HPDE6-E6E7 (cell line): ENCODE results near the gene NCOA3.
"Not testable (repeated sequence)": the region's sequence is repeated elsewhere in the genome, so short reads cannot be mapped to it uniquely, and the experiment has no call there.

Experiments
- DNase-seq: peaks from one replicate; pipeline ENCODE4 v3.0.0; 2011; ENCODE audit warnings: missing footprints; ENCODE audit errors: extremely low spot score

The NCOA3 gene

DNA sequence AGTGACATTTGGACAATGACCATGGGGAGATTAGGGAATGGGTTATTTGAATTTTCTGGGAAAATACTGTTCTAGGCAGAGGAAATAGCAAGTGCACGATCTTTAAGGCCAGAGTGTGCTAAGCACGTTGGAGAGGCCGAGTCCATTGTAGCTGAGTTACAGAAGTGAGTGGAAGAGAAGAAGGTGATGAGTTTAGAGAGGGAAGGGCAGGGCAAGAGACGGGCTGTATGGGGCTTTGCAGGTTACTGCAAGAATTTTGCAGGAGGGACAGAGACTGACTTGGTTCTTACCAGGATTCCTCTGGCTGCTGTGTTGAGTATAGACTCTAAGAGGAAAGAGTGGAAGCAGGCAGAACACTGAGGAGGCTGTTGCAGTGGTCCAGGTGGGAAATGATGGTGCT lies 1.1 kb upstream of the NCOA3 start:
- DNase-seq = no peak

DNA sequence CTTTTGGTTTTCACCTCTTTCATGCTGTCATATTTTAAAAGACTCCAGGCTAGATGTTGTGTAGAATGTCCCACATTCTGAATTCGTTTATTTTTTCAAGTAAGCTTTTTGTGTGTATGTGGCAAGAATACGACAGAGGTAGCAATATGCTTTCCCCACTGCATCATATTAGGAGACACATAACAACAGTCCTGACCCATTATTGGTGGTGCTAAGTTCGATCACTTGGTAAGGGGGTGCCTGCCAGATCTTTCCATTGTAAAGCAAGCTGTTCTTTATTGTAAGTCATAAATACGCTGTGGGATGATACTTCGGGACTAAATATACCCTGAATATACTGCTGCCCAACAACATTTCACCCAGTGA lies 588 bp upstream of the NCOA3 start:
- DNase-seq = no peak

DNA sequence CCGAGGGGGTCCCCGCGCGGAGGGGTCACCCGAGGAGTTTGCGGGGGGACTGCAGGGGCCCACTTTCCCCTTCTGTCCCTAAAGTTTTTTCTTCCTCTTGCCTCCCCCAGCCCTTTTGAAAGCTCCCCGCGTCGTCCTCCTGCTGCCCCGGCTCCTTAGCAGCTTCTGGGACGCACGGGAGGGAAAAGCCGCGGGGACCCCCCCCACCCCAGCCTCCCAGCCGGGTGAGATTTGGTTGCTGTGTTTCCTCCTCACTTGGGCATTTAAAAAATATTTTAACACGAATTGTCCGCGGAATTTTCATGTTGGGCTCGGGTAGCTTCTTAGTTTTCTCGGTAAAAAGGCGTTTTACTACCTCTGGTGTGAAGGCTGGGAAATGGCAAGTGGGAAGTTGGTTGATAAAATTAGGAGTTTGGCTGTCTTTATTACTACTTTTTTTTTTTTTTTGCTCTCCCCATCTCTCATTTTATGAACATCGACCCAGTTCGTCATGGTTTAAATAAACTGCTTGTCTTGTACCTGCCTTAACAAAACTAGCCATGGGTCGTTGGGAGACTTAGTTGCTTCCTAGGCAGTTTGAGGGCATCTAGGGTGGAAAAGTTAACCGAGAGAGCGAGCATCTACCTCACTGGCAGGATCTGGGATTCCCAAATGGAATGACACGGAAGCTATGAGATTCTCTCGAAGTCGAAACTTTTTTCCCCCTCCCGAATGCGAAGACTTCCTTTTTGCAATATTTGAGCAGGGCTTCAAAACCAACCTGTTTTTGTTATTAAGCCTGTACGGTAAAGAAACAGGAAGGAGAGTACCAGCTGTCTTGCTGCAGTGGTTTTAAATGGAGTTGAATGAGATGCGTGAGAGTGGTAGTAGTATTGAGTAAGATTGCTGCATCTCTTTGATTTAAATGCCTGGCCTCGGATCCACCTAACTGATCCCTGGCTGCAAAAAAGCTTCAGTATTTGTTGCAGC lies 868 bp downstream of the NCOA3 start:
- DNase-seq = peak; percentile 41

DNA sequence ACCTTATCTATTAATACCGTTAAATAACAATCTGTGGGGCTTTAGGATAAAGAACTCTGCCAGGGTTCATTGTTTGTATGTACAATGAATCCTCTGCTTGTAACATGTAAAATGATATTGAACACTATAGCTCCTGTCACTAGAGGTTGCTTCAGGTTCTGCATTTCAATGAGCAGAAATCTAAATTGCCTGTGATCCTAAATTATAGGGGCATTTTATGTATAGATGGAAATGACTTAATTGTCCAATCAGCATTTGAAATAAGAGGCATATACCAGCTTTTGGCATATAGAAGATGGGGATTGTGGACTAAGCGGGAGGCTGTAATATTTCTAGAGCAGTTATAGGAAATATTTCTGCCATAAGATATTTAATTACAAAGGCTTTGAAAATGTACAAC lies 2.0 kb downstream of the NCOA3 start:
- no peak for DNase-seq

DNA sequence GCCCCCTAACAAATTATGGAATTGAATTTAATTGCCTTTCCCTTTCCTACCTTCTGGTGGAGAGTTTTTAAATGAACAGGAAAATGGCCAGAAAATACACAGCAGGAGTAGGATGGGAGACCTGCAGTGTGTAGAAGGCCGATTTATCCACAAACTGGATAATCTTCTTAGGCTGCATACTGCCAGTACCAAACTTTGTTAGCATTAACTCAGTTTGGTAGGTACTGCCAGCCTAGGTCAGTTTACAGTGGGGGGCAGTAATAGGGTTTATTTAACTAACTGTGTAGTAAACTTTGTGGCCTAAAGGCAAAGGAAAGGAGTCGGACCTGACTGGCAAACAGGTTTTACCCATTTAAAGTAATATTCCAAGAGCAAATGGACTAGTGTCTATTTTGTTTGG lies 4.6 kb downstream of the NCOA3 start:
- DNase-seq = no peak

DNA sequence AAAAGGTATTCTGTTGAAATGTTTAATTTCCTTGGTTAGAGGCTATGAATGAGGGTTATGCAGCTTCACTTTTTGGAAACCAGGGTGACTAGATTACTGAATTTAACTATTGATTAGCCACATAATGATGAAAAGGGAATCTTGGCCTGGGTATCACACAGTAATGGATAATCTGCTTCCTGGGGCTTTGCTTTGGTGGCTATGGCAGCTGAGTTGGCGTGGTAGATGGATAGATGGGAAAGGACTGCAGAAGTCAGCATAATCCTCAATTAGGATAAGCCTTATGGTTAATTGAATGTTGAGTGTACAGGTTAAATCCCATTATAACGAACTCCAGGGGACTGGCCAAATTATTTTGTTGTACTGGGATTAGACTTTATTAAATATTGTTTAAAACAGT lies 5.2 kb downstream of the NCOA3 start:
- no peak for DNase-seq

DNA sequence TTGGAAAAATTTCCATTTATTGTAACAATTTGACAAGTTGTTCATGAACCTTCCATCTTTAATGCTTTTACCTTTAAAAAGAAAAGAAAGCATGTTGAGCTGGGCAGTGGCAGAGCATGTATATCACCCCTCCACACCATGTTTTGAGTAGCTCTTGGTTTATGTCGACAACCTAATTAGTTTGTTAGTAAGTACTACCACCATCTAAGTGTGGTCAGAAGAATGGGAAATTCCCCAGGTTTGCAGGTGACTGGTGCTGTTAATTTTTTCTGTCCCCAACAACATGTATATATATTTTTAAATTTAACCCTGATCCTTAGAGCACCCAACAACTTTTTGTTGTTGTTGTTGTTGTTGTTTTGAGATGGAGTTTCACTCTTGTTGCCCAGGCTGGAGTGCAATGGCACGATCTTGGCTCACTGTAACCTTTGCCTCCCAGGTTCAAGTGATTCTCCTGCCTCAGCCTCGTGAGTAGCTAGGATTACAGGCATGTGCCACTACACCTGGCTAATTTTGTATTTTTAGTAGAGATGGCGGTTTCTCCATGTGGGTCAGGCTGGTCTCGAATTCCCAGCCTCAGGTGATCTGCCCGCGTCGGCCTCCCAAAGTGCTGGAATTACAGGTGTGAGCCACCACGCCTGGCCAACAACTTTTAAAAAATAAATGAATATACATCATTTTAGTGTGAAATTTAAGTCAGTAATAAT lies 5.7 kb downstream of the NCOA3 start:
- DNase-seq = not testable (repeated sequence)

DNA sequence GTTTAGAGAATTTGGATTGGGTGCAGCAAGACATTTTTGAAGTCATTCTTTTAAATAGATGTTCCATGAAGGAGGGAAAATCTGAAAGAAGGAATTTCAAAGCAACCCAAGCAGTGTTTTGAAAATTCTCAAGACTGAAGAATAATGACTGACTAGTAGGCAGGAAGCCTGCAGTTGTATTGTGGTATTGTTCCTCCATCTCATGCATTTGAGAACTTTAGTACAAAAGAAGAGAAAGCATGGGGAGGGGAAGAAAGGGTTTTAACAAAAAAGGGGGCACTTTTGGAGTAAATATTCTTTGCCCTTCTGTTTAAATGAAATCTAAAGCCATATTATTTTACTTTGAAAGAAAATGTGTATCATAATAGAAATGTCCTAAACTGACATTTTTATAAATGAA lies 6.6 kb downstream of the NCOA3 start:
- DNase-seq = no peak

DNA sequence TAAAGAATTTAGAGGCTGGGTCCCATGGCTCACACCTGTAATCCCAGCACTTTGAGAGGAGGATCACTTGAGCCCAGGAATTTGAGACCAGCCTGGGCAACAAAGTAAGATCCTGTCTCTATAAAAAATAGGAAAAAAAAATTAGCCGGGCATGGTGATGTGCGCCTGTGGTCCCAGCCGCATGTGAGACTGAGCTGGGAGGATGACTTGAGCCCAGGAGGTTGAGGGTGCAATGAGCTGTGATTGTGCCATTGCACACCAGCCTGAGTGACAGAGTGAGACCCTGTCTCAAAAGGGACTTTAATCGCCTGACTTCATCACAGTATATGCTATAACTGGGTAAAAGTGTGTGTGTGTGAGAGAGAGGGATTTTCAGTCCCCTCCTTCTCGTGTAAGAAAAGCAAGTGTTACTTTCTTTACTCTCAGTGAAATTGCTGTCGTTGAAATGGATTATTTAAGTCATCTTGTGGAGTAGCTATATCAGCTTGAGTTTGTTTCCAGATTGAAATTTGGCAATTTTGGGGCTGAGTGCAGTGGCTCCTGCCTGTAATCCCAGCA lies 7.5 kb downstream of the NCOA3 start:
- no peak for DNase-seq

DNA sequence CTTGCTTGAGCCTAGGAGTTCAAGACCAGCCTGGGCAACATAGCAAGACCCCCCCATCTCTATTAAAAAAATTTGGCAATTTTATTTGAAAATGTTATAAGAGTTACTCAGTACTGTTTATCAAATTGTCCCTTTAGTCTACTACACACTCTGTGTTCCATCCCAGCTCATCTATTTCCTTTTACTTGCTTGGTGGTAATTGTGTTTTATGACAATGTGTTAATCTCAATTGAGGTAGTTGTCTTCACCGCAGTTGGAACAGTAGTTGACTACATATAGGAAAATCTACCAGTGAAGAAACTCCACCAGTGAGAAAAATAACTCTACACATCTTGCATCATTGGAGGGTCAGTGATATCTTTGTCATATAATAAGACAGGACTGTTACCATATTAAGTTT lies 8.0 kb downstream of the NCOA3 start:
- no peak for DNase-seq

DNA sequence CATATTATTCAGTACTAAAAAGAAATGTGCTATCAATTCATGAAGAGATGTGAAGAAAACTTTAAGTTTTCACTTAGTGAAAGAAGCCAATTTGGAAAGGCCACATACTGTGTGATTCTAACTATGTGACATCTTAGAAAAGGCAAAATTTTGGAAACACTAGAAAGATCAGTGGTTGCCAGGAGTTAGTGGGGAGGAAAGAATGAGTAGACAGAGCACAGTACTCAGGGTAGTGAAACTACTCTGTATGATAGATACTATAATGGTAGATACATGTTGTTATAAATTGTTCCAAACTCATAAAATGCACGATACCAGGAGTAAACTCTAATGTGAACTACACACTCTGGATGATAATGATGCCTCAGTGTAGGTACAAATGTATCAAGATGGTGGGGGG lies 14.2 kb downstream of the NCOA3 start:
- DNase-seq = no peak

DNA sequence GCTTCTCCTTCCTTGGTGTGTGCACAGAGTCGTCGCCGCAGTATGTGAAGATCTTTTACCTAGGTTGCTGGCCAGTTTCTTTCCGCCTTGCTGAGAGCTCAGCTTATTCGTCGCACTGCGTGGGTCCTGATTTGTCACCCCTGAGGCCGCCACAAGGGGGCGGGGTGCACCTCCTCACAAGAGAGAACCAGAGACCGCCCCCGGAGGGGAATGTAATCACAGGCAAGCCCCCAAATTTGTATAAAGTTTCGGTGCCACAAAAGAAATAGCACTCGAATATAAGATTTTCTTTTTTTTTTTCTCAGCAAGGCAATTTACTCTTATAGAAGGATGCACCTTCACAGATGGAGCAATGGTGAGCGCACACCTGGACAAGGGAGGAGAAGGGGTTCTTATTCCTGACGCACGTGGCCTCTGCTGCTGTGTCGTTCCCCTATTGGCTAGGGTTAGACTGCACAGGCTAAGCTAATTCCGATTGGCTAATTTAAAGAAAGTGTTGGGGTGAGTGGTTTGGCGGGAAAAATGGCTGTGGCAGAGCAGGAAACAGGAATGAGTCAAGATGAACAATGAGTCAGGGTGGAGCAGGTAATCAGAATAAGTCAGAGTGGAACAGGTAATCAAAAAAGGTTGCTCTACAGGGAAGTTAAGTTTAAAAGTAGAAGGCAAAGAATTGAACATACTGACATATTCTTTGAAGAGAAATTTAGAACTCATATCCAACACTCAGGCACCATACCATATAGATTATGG lies 19.5 kb downstream of the NCOA3 start:
- no peak for DNase-seq

DNA sequence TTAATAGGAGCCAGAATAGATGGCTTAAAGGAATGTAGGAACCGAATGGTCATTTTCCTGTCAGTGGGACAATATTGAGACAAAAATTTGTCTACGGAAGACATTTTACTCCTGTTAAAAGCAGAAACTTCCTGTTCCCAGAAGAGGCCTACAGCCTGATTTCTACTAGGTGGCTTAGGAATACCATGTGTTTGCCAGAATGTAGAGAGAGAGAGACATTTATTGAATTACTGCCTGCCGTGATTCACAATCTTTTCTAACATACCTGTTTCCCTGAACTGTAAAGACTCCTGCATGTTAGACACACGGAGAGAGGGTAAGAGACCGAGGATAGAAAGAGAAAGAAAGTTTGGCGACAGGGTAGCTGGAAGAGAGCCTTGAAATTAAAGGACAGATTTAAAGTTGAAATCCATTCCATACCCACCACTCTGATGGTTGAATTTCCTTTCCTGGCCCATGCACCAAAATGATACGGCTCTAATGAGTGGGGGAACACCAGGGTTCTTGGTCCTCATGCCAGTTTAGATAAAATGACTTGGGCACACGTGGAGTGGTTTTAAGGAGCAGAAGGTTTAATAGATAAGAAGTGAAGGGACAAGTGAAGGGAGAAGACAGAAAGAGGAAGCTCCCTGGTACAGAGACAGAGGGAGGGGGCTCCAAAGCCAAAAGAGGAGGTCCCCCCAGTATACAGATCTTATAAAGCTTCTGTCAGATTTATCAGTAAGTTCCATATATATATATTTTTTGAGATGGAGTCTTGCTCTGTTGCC lies 22.5 kb downstream of the NCOA3 start:
- no peak for DNase-seq

DNA sequence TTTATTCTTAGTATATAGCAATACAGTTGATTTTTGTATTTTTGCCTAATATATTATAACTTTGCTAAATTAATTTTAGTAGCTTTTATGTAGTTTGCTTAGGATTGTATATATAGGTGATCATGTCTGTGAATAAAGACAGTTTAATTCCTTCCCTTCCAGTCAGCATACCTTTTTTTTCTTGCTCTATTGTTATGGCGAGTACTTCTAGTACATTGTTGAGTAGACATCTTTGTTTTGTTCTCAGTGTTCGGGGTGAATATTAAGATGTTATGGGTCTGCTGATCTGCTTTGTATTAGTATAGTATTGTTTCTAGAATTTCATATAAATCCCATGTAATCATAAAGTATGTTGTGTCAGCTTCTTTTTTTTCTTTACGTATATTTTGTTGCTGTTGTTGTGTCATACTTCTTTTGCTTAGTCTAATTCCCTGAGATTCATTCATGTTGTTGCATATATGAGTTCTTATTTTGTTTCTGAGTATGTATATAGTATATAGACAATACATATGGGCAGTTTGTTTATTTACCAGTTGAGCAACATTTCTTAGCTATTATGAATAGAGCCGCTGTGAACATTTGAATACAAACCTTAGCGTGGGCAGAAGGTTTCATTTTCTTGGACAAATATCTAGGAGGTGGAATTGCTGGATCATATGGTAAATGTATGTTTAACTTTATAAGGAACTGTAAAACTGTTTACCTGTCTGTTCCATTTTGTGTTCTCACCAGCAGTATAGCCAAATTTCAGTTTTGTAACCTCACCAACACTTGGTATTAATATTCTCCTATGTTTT lies 25.5 kb downstream of the NCOA3 start:
- DNase-seq = no peak

DNA sequence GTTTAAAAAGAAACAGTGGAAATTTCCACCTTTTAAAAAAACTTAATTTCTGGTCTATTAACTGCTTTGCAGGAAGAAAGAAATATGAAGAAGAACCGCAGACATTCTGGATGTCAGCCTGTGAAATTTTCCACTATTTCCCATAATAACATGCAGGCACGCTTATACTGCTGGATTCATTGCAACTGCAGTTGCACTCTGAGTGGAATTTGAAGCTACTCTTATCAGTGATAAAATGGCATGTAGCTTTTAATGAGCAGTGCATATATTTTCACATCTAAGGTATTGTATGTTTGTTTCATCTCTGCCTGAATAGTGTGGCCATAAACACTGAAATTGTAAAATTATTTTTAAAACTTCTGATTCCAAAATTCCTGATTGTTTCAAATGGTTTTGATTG lies 28.2 kb downstream of the NCOA3 start:
- DNase-seq = no peak

DNA sequence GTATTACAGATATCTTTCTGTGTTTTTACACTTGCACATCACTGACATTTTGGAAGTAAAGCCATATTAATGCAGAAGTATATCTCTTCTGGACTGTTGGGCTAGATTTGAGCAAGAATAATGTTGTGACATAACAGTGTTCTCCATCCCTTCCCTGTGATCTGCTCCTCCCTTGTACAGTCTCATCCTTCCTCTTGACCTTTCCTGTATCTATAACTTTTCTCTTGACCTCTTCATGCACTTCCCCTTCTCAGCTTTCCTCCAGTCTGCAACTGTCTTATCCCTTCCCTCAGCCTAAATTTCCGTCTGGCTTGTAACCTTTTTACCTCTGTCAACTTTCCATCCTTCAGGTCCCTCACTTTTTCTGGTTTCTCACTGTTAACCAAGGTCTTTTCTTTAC lies 29.8 kb downstream of the NCOA3 start:
- DNase-seq = no peak

DNA sequence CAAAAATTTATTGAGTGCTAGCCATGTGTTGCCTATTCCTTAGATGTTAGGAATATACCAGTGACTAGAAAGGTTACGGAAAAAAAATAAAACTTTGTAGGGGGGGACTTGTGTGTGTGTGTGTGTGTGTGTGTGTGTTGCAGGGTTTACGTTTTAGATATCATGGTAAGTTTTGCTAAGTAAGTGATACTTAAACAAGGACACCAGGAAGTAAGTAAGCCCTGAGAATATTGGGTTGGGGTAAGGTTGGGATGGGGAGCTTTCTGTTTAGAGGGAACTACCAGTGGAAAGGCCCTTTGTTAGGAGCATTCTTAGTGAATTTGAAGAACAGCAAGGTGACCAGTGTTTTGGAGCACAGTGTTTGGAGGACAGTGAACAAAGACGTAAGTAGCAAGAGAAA lies 30.3 kb downstream of the NCOA3 start:
- no peak for DNase-seq

DNA sequence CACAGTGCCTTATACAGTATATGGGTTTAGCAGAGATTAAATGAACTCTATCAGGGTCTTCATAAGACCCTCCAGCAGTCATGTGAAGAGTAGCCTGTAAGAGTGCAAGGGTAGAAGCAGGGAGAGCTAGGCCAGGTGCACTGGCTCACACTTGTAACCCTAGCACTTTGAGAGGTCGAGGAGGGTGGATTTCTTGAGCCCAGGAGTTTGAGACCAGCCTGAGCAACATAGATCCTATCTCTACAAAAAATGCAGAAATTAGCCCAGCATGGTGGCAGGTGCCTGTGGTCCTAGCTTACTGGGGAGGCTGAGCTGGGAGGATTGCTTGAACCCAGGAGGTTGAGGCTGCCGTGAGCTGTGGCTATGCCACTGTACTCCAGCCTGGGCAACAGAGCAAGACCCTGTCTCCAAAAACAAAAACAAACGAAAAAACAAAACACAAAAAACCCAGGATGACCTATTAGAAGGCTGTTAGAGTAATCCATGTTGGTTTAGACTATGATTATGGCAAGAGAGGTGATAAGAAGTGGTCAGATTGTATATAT lies 31.9 kb downstream of the NCOA3 start:
- DNase-seq = no peak

DNA sequence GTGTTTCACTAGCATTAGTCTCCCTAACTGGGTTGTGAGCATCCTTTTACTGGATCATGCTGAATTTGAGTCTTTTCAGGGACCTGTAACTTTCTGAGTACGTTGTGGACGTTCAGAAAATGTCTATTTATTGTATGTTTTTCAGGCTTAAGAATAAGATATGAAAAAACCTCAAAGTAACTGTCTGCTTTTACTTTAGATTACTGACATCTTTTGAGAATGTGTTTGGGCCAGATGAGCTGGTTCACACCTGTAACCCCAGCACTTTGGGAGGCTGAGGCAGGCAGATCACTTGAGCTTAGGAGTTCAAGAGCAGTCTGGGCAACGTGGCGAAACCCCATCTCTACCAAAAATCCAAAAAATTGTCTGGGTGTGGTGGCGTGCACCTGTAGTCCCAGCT lies 32.7 kb downstream of the NCOA3 start:
- DNase-seq = no peak

DNA sequence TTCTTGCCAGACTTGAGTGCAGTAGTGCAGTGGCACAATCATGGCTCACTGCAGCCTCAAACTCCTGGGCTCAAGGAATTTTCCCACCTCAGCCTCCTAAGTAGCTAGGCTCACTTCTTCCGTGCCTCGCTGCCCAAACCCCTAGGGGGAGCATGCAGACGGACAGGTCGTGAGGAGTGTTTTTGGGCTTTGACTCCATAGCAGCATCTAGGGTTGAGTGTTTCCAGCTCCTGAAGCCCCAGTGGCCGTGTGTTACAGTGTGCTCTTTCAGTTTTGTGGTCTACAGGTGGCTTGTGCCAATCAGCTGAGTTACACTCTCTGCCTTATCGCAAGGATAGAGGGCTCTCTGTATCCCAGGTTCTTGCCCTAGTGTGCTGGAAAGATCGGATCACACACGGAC lies 33.4 kb downstream of the NCOA3 start:
- no peak for DNase-seq
